PC-3 (cell line): ENCODE results near the gene USF3. TPM values are rescaled to one million over a fixed set of nuclear protein-coding genes. Genes with fewer than 3 reads are reported as not detected.

Experiments
- ATAC-seq: fragments of 200-7000 bp; cut with Tn5 transposase; 2 replicates; pipeline ENCODE4 v1.9.1; 2020; ENCODE audit warnings: mild to moderate bottlenecking, moderate library complexity
- BruUV-seq: library from RNA; stranded (reverse); fragments of 400-500 nt; replicated peaks from 2 replicates; lab custom pipeline; 2021; lab: Mats Ljungman, UMichigan
- CTCF ChIA-PET: fragments of 300-600 bp; sonication (Branson Sonifier 250); formaldehyde crosslinking; loops from one replicate; lab custom pipeline; 2022; ENCODE audit warnings: antibody characterized with exemption; lab: Charles Lee
- POLR2A ChIA-PET: fragments of 300-600 bp; sonication (Branson Sonifier 250); formaldehyde crosslinking; loops from one replicate; lab custom pipeline; 2022; ENCODE audit warnings: antibody characterized with exemption; ENCODE audit not compliant: unreplicated experiment; lab: Charles Lee
- DNase-seq: peaks from one replicate; pipeline ENCODE4 v3.0.0-alpha.2; 2015
- H2AFZ ChIP-seq: fragments of 300-600 bp; sonication (generic); 2 replicates; pipeline ENCODE4 v1.6.0; 2016; ENCODE audit warnings: antibody characterized with exemption, low read length
- H3F3A ChIP-seq: fragments of 300-600 bp; sonication (generic); one replicate; pipeline ENCODE4 v1.6.0; 2017; ENCODE audit warnings: antibody characterized with exemption, low read length, control low read depth, mild to moderate bottlenecking; ENCODE audit not compliant: unreplicated experiment
- H3K27ac ChIP-seq: fragments of 300-600 bp; sonication (generic); 2 replicates; pipeline ENCODE4 v1.5.1; 2016; ENCODE audit warnings: mild to moderate bottlenecking, low read length
- H3K27me3 ChIP-seq: fragments of 300-600 bp; sonication (generic); 2 replicates; pipeline ENCODE4 v1.6.1; 2016; ENCODE audit warnings: low read length, mixed read lengths
- H3K36me3 ChIP-seq: fragments of 300-600 bp; sonication (generic); 2 replicates; pipeline ENCODE4 v1.6.1; 2016; ENCODE audit warnings: low read depth, mixed run types, low read length, mixed read lengths
- H3K4me1 ChIP-seq: fragments of 300-600 bp; sonication (generic); 2 replicates; pipeline ENCODE4 v1.5.1; 2016; ENCODE audit warnings: low read length; ENCODE audit not compliant: insufficient read depth
- H3K4me2 ChIP-seq: fragments of 300-600 bp; sonication (generic); 2 replicates; pipeline ENCODE4 v1.6.0; 2016; ENCODE audit warnings: low read length
- H3K4me3 ChIP-seq: fragments of 300-600 bp; sonication (generic); 2 replicates; pipeline ENCODE4 v1.5.1; 2016; ENCODE audit warnings: mild to moderate bottlenecking, low read length, mixed read lengths
- H3K79me2 ChIP-seq: fragments of 300-600 bp; sonication (generic); 2 replicates; pipeline ENCODE4 v1.6.1; 2017; ENCODE audit warnings: low read length, mixed read lengths
- H3K9ac ChIP-seq: fragments of 300-600 bp; sonication (generic); 2 replicates; pipeline ENCODE4 v1.6.0; 2016; ENCODE audit warnings: mild to moderate bottlenecking, low read length
- H3K9me2 ChIP-seq: fragments of 300-600 bp; sonication (generic); replicated peaks from 2 replicates; pipeline ENCODE4 v1.6.1; 2016; ENCODE audit warnings: mixed run types, low read length, mixed read lengths
- H3K9me3 ChIP-seq: fragments of 300-600 bp; sonication (generic); 2 replicates; pipeline ENCODE4 v1.6.1; 2016; ENCODE audit warnings: low read length, mixed read lengths
- H4K20me1 ChIP-seq: fragments of 300-600 bp; sonication (generic); 2 replicates; pipeline ENCODE4 v1.6.1; 2016; ENCODE audit warnings: low read length, mixed read lengths
- CTCF ChIP-seq: fragments of 300-600 bp; sonication (generic); conservative IDR thresholded peaks from 2 replicates; pipeline ENCODE4 v1.5.1; 2017; ENCODE audit warnings: antibody characterized with exemption, low read depth, mild to moderate bottlenecking, low read length
- EZH2 ChIP-seq: fragments of 300-600 bp; sonication (generic); IDR thresholded peaks from one replicate; pipeline ENCODE4 v1.6.1; 2017; ENCODE audit warnings: antibody characterized with exemption, mild to moderate bottlenecking, low read length; ENCODE audit not compliant: unreplicated experiment
- EZH2phosphoT487 ChIP-seq: fragments of 300-600 bp; sonication (generic); IDR thresholded peaks from 2 replicates; pipeline ENCODE4 v1.6.1; 2018; ENCODE audit warnings: mild to moderate bottlenecking, antibody characterized with exemption, low read length, borderline replicate concordance
- intact Hi-C: fragments of 100-400 bp; cut with micrococcal nuclease; formaldehyde crosslinking; loops from 2 replicates; pipeline ENCODE4 v1.9.0; 2023
- total RNA-seq: library from RNA; depleted of rRNA; stranded (reverse); fragments of >200 nt; gene quantifications from 2 replicates; pipeline ENCODE4 v1.2.3, GENCODE V29; 2014

USF3 gene
- total RNA-seq, 1 experiment from 2014 or later: 10.5 TPM

- no peaks in the 10 kb centered on the region for H3K4me1 ChIP-seq
- ChIA-PET CTCF (no interaction called here), POLR2A (no interaction called here)
- no peaks in the 10 kb centered on the region for H4K20me1 ChIP-seq
- ATAC-seq (no peak), DNase-seq (peak; percentile 10)
- intact Hi-C loops: no loop called here
- H3K36me3 ChIP-seq: no peaks in the 10 kb centered on the region
- no peak overlapping the region for H3K4me2 ChIP-seq
- no TSS peak for BruUV-seq
- no peak for TF ChIP-seq EZH2
- TF ChIP-seq CTCF: no peak
- TF ChIP-seq EZH2phosphoT487: no peak
- H3K4me3 ChIP-seq: no peak overlapping the region
- H3F3A ChIP-seq: no peaks in the 10 kb centered on the region
- no peak overlapping the region for H3K9ac ChIP-seq
- H2AFZ ChIP-seq: no peak overlapping the region
- H3K27ac ChIP-seq: no peak overlapping the region
- H3K9me3 ChIP-seq: no peaks in the 10 kb centered on the region
- no peaks in the 10 kb centered on the region for H3K27me3 ChIP-seq
- no peaks in the 10 kb centered on the region for H3K79me2 ChIP-seq
- no peaks in the 10 kb centered on the region for H3K9me2 ChIP-seq
Observed at GRCh38 chr3:113617726-113618125, 78.7 kb downstream of the USF3 start.

- no peak overlapping the region for H3K4me2 ChIP-seq
- CTCF ChIA-PET: no interaction called here
- POLR2A ChIA-PET: no interaction called here
- H3K9ac ChIP-seq: no peak overlapping the region
- H3K36me3 ChIP-seq: no peaks in the 10 kb centered on the region
- H3K4me3 ChIP-seq: no peak overlapping the region
- no TSS peak for BruUV-seq
- H3K79me2 ChIP-seq: no peaks in the 10 kb centered on the region
- H3K4me1 ChIP-seq: no peaks in the 10 kb centered on the region
- H4K20me1 ChIP-seq: no peaks in the 10 kb centered on the region
- H3K9me3 ChIP-seq: no peaks in the 10 kb centered on the region
- no peaks in the 10 kb centered on the region for H3K27me3 ChIP-seq
- TF ChIP-seq EZH2phosphoT487 (no peak), CTCF (no peak), EZH2 (no peak)
- ATAC-seq: no peak
- intact Hi-C loops: no loop called here
- H3K9me2 ChIP-seq: no peaks in the 10 kb centered on the region
- no peak overlapping the region for H3K27ac ChIP-seq
- DNase-seq: no peak
- no peaks in the 10 kb centered on the region for H3F3A ChIP-seq
- H2AFZ ChIP-seq: no peak overlapping the region
Observed at GRCh38 chr3:113615976-113616375, 80.5 kb downstream of the USF3 start.

- H3K27ac ChIP-seq: no peak overlapping the region
- no TSS peak for BruUV-seq
Observed at GRCh38 chr3:113614402-113614801, 82.0 kb downstream of the USF3 start.

More at GRCh38 chr3:113614402-113614801, 82.0 kb downstream of the USF3 start:
- no peak overlapping the region for H3K4me3 ChIP-seq
- H3K9me2 ChIP-seq: no peaks in the 10 kb centered on the region
- H3K9ac ChIP-seq: no peak overlapping the region
- no peaks in the 10 kb centered on the region for H3F3A ChIP-seq
- ChIA-PET CTCF (no interaction called here), POLR2A (no interaction called here)
- TF ChIP-seq EZH2: no peak
- TF ChIP-seq CTCF: no peak
- TF ChIP-seq EZH2phosphoT487: no peak
- H3K4me1 ChIP-seq: no peaks in the 10 kb centered on the region
- no peaks in the 10 kb centered on the region for H3K9me3 ChIP-seq
- ATAC-seq: no peak
- no peak overlapping the region for H3K4me2 ChIP-seq
- DNase-seq: no peak
- intact Hi-C loops: no loop called here
- H4K20me1 ChIP-seq: no peaks in the 10 kb centered on the region
- no peaks in the 10 kb centered on the region for H3K27me3 ChIP-seq
- H3K36me3 ChIP-seq: no peaks in the 10 kb centered on the region
- no peak overlapping the region for H2AFZ ChIP-seq
- H3K79me2 ChIP-seq: no peaks in the 10 kb centered on the region
